ENCODE measurements around the gene SCN1B. TPM values are rescaled to one million over a fixed set of nuclear protein-coding genes. Genes with fewer than 3 reads are reported as not detected.

SCN1B gene
- total RNA-seq, 2 experiments from 2014 or later: 1.4 to 2.3 TPM

DNA sequence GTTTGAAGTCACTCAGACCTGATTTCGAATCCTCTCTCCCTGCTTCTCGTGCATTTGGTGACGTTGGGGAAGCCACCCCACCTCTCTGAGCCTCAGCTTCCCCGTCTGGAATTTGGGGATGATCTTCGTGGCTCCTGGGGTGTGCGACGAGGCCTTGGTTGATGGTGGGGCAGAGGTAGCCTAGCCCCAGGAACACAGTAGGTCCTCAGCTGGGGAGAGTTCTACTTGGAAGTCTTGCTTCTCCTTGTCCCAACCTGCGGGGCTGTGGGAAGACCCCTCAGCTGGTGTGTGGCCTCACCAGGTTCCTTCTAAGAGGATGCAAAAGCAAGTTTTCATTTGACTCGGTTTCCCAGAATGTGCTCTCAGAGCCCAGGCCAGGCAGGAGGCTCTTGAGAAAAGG, 24.4 kb downstream of the SCN1B start:
- intact Hi-C loops (cut with DNase I, micrococcal nuclease): no loop called here
- Mint-ChIP-seq H3K27me3 (peaks cover 14% of the 10 kb centered on the region), H3K4me3 (no peak overlapping the region), H3K36me3 (ENCODE audit: low read depth) (no peaks in the 10 kb centered on the region), H3K27ac (no peak overlapping the region), H3K9me3 (no peaks in the 10 kb centered on the region), H3K4me1 (ENCODE audit: low read depth) (no peaks in the 10 kb centered on the region)
- no peak for TF ChIP-seq CTCF (IDR thresholded peaks at IDR 0.05)
- Histone ChIP-seq H3K4me1 (ENCODE audit: insufficient read depth, low read length) (no peaks in the 10 kb centered on the region), H3K9me3 (ENCODE audit: control insufficient read depth in 1 of 2, insufficient read depth in 1 of 2, low read length in 2 of 2) (no peaks in the 10 kb centered on the region), H3K27ac (ENCODE audit: low read depth in 1 of 2, low read length in 2 of 2) (no peak overlapping the region), H3K36me3 (ENCODE audit: insufficient read depth, low read length) (no peaks in the 10 kb centered on the region), H3K27me3 (ENCODE audit: control insufficient read depth in 1 of 2, insufficient read depth in 2 of 2, low read length in 2 of 2) (peaks cover 0 to 5% of the 10 kb centered on the region in 2 experiments), H3K4me3 (ENCODE audit: low read length) (no peak overlapping the region)
- ChIA-PET CTCF (no interaction called here), POLR2A (interaction anchor here (0.5 kb wide), 1 partner anchor 820 kb away, joined by 3 read pairs; no protein-coding TSS in a partner anchor)
- DNase-seq: no peak
- no peak for ATAC-seq (ENCODE audit: poor library complexity)

GRCh38 chr19:35055715-35056179, 25.5 kb downstream of the SCN1B start:
- Mint-ChIP-seq H3K27me3 (peaks cover 14% of the 10 kb centered on the region), H3K4me3 (no peak overlapping the region), H3K9me3 (no peaks in the 10 kb centered on the region), H3K4me1 (ENCODE audit: low read depth) (no peaks in the 10 kb centered on the region), H3K27ac (no peak overlapping the region), H3K36me3 (ENCODE audit: low read depth) (no peaks in the 10 kb centered on the region)
- H3K36me3 ChIP-seq (ENCODE audit: insufficient read depth, low read length): no peaks in the 10 kb centered on the region
- no peaks in the 10 kb centered on the region for H3K9me3 ChIP-seq (ENCODE audit: control insufficient read depth in 1 of 2, insufficient read depth in 1 of 2, low read length in 2 of 2)
- H3K4me1 ChIP-seq (ENCODE audit: insufficient read depth, low read length): no peaks in the 10 kb centered on the region
- ATAC-seq (ENCODE audit: poor library complexity) (peak; percentile 41), DNase-seq (peak in 2 of 14 experiments; percentile 3 to 13)
- H3K4me3 ChIP-seq (ENCODE audit: low read length): no peak overlapping the region
- no peak overlapping the region for H3K27ac ChIP-seq (ENCODE audit: low read depth in 1 of 2, low read length in 2 of 2)
- intact Hi-C loops (cut with DNase I, micrococcal nuclease): no loop called here
- ChIA-PET POLR2A (no interaction called here), CTCF (interaction anchor here (1.4 kb wide), 1 partner anchor 11 kb away, joined by 5 read pairs; no protein-coding TSS in a partner anchor)
- TF ChIP-seq CTCF (IDR thresholded peaks at IDR 0.05): no peak
- H3K27me3 ChIP-seq (ENCODE audit: control insufficient read depth in 1 of 2, insufficient read depth in 2 of 2, low read length in 2 of 2): peaks cover 0 to 5% of the 10 kb centered on the region in 2 experiments

- Histone ChIP-seq H3K4me1 (ENCODE audit: insufficient read depth, low read length) (no peaks in the 10 kb centered on the region), H3K36me3 (ENCODE audit: insufficient read depth, low read length) (no peaks in the 10 kb centered on the region), H3K4me3 (ENCODE audit: low read length) (no peak overlapping the region), H3K27me3 (ENCODE audit: control insufficient read depth in 1 of 2, insufficient read depth in 2 of 2, low read length in 2 of 2) (peaks cover 0 to 5% of the 10 kb centered on the region in 2 experiments), H3K9me3 (ENCODE audit: control insufficient read depth in 1 of 2, insufficient read depth in 1 of 2, low read length in 2 of 2) (no peaks in the 10 kb centered on the region), H3K27ac (ENCODE audit: low read depth in 1 of 2, low read length in 2 of 2) (no peak overlapping the region)
- no peak overlapping the region for H3K27ac Mint-ChIP-seq
- H3K4me3 Mint-ChIP-seq: no peak overlapping the region
- H3K36me3 Mint-ChIP-seq (ENCODE audit: low read depth): no peaks in the 10 kb centered on the region
- ATAC-seq (ENCODE audit: poor library complexity) (no peak), DNase-seq (no peak)
- POLR2A ChIA-PET: no interaction called here
- intact Hi-C loops (cut with DNase I, micrococcal nuclease): no loop called here
- no peak for TF ChIP-seq CTCF (IDR thresholded peaks at IDR 0.05)
- H3K4me1 Mint-ChIP-seq (ENCODE audit: low read depth): no peaks in the 10 kb centered on the region
- CTCF ChIA-PET: interaction anchor here (1.4 kb wide), 1 partner anchor 12 kb away, joined by 7 read pairs; no protein-coding TSS in a partner anchor
- H3K27me3 Mint-ChIP-seq: peaks cover 14% of the 10 kb centered on the region
- no peaks in the 10 kb centered on the region for H3K9me3 Mint-ChIP-seq
Measured at GRCh38 chr19:35056513-35057063, 26.3 kb downstream of the SCN1B start.
